22Rv1 (cell line): Measurements from ENCODE around the gene RABEPK.

Source experiments
- CTCF ChIP-seq: fragments of 450-650 bp; IDR thresholded peaks from 2 replicates; pipeline ENCODE4 v1.5.1; 2017; ENCODE audit warnings: mild to moderate bottlenecking
- ZFX ChIP-seq: fragments of 450-650 bp; IDR thresholded peaks from 2 replicates; pipeline ENCODE4 v1.6.1; 2017; ENCODE audit warnings: antibody characterized with exemption, borderline replicate concordance

- peak; percentile 38 for TF ChIP-seq CTCF
- no peak for TF ChIP-seq ZFX
Measured at GRCh38 chr9:125189361-125190289, 10.7 kb upstream of the RABEPK start, which contains the start of gene PPP6C.
